K562 treated with DMSO at 1 percent for 48 hours (cell line): ENCODE data around the gene MYF6. TPM values are rescaled to one million over a fixed set of nuclear protein-coding genes. Genes with fewer than 3 reads are reported as not detected.

Source experiments
- total RNA-seq: library from RNA; unstranded; fragments of 300-600 nt; gene quantifications from 2 replicates; pipeline ENCODE4 v1.2.3, GENCODE V29; 2022; ENCODE audit warnings: low replicate concordance; ENCODE audit errors: extremely low read depth

The MYF6 gene
- total RNA-seq = not detected in 2 replicates

DNA sequence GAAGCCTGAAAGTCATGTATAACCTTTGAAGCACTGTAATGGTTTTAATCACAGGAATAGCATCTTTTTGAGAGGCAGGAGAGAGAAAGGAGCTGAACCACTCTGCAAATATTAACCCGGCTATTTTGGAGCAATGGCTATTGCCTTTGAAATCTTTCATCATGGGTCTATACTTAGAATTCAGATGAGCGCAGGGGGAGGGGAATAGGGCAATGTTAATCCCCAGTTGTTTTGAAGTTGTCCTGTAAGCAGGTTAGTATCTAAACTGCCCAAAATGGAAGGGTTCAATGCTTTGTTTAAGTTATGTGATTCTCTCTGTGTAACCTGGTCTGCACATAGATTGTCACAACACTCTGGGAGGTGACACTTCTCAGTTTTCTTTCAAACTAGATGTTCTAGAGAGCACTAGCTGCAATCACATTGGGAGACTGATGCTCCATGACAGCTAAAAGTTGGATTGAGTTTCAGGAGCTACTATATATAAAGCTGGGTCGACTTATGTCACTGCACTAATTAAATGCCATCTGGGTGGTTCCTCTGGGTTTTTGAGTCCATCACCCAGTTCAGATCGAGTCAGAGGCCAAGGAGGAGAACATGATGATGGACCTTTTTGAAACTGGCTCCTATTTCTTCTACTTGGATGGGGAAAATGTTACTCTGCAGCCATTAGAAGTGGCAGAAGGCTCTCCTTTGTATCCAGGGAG is at the start of gene MYF6:
Gene MYF6, plus strand, starts transcription at position 509 of the 704 bp plus-strand sequence. Its CDS starts 86 bp downstream, at position 595.

DNA sequence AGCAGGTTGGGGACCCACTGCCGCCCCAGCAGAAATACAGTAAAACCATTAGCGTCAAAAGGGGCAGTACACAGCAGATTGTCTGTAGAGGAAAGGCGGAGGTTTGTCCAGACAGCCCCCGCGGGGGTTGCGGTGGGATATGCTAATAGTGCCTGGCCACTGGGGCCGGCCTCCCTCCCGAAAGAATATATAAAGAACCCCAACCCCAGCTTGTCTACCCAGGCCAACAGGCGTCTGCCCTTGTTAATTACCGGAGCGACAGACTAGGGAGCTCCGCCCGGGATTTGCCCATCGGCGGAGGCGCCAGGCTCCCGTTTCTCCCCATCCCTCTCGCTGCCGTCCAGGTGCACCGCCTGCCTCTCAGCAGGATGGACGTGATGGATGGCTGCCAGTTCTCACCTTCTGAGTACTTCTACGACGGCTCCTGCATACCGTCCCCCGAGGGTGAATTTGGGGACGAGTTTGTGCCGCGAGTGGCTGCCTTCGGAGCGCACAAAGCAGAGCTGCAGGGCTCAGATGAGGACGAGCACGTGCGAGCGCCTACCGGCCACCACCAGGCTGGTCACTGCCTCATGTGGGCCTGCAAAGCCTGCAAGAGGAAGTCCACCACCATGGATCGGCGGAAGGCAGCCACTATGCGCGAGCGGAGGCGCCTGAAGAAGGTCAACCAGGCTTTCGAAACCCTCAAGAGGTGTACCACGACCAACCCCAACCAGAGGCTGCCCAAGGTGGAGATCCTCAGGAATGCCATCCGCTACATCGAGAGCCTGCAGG is 9.4 kb downstream of the MYF6 start, which contains the start of gene MYF5:
Gene MYF5, plus strand, starts transcription at position 217 of the 774 bp plus-strand sequence. Its CDS starts 152 bp downstream, at position 369.

Other genes starting within 250 kb of the MYF6 start
- not detected in 2 replicates for gene MYF5, start 9.3 kb downstream of the MYF6 start, total RNA-seq
- not detected in 2 replicates for gene LIN7A, start 230.3 kb downstream of the MYF6 start, total RNA-seq